Measurements from ENCODE around the gene SERPINA5.

SERPINA5 gene

GRCh38 chr14:94581127-94581999 is at the start of gene SERPINA5:
Gene SERPINA5 (plus strand): TSS chr14:94581426. CDS start chr14:94587363, 5,937 bp downstream.
- no peak for DNase-seq

GRCh38 chr14:94532447-94532846 is 48.8 kb upstream of the SERPINA5 start:
- DNase-seq = no peak

- no peak for DNase-seq
These were observed 45.7 kb upstream of the SERPINA5 start for GRCh38 chr14:94535506-94535905.

GRCh38 chr14:94536836-94537235 is 44.4 kb upstream of the SERPINA5 start:
- no peak for DNase-seq

- no peak for DNase-seq
These were observed 43.0 kb upstream of the SERPINA5 start for GRCh38 chr14:94538070-94538740.

GRCh38 chr14:94539181-94539580 is 42.0 kb upstream of the SERPINA5 start:
- no peak for DNase-seq

- DNase-seq = no peak
These were observed 41.0 kb upstream of the SERPINA5 start for GRCh38 chr14:94540031-94540794.

GRCh38 chr14:94541234-94541975 is 39.8 kb upstream of the SERPINA5 start:
- DNase-seq = no peak

GRCh38 chr14:94542111-94542810 is 39.0 kb upstream of the SERPINA5 start:
- DNase-seq = no peak

GRCh38 chr14:94542811-94543440 is 38.3 kb upstream of the SERPINA5 start:
- no peak for DNase-seq

- DNase-seq = no peak
These were observed 37.6 kb upstream of the SERPINA5 start for GRCh38 chr14:94543449-94544124.

GRCh38 chr14:94544726-94545125 is 36.5 kb upstream of the SERPINA5 start:
- DNase-seq = no peak

- no peak for DNase-seq
These were observed 35.9 kb upstream of the SERPINA5 start for GRCh38 chr14:94545131-94545841.

GRCh38 chr14:94547151-94547680 is 34.0 kb upstream of the SERPINA5 start:
- DNase-seq = no peak

GRCh38 chr14:94547726-94548125 is 33.5 kb upstream of the SERPINA5 start:
- DNase-seq = no peak

GRCh38 chr14:94548131-94548998 is 32.9 kb upstream of the SERPINA5 start:
- no peak for DNase-seq

GRCh38 chr14:94548999-94549985 is 31.9 kb upstream of the SERPINA5 start:
- DNase-seq = peak; percentile 5 to 34

- no peak for DNase-seq
These were observed 31.2 kb upstream of the SERPINA5 start for GRCh38 chr14:94550041-94550440.

Data from CD4-positive, alpha-beta T cell treated with Interferon alpha-2 for 1 hour (primary cell).